AG08395 (cell line): Measurements from ENCODE around the gene HOXD1.

Experiments
- DNase-seq: peaks from one replicate; pipeline ENCODE4 v3.0.0; 2012; ENCODE audit warnings: mixed read lengths, low spot score

Gene HOXD1

DNA sequence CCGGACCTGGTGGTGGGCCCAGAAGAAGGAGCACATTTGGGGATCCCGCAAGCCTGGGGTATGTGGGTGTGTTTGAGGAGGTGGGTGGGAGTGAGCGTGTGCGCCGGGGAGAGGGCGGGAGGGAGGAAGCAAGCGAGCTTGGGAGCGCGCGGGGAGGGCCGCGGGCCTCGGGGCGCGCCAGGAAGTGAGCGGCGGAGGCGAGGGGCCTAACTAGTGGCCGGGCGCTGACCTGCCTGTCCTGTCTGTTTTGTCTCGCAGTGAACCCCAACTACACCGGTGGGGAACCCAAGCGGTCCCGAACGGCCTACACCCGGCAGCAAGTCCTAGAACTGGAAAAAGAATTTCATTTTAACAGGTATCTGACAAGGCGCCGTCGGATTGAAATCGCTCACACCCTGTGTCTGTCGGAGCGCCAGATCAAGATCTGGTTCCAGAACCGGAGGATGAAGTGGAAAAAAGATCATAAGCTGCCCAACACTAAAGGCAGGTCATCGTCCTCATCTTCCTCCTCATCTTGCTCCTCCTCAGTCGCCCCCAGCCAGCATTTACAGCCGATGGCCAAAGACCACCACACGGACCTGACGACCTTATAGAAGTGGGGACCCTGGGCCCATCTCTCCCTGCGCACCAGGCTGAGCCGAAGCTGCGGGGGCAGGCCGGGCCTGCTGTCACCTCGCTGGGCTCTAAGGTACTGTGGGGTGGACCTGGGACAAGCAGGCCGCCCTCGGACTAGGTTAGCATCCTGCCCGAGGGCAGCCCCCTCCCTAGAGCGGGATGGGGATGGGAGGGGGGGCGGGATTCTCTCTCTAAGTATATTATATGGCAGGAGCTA lies 35.9 kb upstream of the HOXD1 start:
- no peak for DNase-seq

DNA sequence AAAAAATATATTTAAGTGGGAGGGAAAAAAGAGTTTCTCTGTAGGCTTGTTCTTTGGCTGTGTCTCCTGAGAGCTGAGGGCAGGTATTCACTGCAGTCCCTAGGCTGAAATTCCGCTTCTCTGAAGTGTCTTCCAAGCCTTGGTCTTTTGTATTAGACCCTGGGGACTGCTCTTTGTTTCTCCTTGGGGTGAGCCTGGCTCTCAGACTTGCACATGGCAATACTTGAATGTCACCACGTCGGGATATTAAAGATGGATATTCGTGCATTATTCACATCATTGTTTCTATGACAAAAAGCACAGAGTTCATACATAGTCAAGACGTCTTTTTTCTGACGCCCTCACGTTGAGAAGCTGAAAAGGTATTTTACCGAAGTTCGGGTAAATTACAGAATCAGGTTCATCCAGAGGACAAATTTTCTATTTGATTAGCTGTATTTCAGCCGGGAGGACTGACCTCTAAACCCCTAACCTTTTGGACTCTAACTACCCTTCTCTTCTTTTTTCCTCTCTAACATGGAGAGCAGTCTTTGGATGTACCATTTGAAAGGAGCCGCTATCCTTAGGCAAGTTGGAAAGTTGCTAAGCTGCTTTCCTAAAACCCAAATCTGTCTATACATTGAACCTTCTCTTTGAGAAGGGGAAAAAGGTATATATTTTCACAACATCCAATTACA lies 33.8 kb upstream of the HOXD1 start:
- DNase-seq: no peak

DNA sequence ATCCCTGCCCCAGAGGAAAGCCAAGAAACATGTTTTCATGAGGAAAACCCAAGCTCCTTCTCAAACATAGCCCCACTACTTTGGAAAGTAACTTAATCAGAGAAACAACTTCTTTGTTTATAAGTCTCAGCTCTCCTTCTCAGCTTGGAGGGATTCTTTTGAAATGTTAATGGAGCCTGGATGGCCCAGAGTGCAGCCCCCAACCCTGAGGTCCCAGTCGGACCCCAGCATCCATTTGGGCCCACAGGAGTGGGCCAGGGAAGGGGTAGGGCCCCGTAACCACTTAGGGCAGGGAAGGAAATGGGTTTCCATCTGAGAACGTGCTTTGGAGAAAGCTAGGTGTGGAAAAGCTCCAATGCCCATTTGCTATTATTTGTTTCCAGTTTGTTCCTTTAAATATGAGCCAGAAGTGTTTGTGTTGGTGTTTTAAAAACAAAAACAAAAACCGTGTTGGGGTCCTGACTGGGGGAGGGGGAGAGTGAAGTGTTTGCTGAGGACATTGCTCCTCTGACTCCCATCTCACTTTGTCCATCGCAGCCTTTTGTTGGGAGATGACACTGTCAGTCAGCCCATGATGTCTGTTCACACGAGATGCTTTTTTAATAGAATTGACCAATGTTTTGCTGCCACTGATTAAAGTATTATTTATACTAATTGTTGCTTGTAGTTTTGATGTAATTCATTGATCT lies 33.0 kb upstream of the HOXD1 start:
- DNase-seq: no peak

DNA sequence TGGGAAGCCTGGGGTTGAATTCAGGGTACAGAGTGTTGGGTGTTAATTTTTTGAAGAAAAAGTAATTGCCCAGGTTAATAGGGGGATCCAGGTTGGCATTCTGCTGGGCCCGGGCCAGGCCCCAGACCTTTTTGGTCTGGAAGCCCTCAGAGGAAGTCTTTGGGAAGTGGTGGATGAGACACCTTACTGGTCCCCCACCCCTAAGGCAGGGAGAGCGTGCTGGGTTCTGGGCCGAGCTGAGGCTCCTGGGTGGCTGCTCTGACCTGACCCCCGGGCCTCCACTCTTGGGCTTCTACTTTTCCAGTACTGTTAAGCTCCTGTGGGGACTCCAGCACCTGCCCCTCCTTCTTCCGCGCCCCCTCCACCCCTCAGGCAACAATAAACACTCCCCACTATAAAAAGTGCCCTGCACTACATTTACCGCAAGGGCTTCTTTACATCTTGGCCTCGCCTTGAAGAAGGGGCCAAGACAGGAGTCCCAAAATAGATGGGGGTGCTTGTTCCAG lies 32.1 kb upstream of the HOXD1 start:
- DNase-seq: no peak

DNA sequence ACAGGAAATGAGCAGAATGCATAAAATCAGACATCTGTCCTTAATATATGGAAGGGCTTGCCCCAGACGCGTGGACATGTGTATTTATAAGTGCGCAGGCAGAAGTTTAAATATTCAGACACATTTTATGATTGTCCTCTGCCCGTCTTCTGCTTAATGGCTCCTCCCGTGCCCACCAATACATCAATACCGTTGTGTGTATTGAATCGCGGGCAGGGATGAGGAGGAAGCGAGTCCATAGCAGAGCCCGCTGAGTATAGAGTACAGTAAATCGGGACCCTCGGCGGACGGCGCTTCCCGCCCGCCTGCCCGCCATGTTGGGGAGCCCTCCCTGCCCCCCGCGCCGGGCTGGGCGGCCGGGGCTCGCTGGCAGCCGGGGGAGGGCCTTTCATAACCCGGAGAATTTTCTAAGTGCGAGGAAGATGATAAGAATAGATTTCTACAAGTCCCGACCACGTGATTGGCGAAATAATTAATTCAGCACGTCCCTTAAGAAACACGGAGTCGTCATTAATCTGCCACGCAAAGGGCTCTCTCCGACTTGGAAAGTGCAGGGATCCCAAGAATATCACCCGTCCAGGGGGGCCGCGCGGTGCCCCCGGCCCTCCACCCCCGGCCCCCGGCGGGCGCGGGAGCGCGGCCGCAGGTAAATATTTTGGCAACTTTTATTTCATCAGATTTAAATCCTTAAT lies 31.5 kb upstream of the HOXD1 start, which contains the start of gene HOXD3:
Gene HOXD3, plus strand, starts transcription at position 501 of the 692 bp plus-strand sequence. CDS start 11,808 bp downstream, outside the sequence.
- DNase-seq: peak; percentile 24

DNA sequence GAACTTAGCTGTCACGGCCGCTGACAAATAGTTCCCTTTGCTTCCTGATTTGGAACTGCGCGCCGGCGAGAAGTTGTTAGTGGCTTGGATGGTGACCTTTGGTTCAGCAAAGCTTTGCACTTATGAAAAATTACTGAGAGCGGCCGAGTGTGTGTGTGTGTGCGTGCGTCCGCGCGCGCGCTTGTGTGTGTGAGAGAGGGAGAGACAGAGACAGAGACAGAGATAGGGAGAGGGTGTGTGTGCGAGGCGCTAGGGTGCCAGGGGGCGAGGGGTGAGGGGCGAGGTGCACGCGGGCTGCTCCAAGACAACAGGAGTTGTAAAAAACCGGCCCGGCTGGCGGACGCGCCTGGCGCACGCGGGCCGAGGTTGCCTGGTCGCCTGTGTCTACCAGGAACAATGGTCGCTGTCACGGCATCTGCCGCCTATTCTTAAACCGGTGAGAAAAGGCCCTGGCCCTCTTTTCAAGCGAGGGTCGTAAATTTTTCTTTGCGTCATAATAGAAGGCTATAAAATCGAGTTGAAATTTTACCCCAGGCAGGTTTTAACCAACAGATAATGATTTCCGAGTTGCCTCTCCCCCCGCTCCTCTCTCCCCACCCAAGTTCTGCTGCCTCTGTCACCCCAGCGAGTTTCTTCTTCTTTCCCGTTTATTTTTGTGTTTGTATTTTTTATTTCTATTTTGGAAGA lies 30.8 kb upstream of the HOXD1 start:
- peak; percentile 63 for DNase-seq

DNA sequence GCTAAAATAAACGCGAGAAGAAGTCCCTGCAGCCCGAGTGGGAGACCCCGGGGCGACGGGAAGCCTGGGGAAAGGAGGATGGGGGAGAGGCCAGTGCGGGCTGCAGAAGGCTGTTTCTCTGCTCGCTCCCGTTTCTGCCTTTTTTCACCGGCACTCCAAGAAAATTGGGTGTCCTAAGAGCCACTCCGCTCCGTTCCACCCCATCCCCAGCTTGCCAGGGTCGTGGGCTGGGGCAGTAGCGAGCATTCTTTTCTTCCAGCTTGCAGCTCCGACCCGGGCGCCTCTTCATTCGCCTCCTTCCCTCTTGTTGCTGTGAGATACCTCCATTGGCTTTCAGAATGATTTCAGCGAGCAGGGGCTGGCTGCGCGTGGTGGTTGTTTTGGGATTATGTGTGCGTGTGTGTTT lies 30.3 kb upstream of the HOXD1 start:
- peak; percentile 30 for DNase-seq

DNA sequence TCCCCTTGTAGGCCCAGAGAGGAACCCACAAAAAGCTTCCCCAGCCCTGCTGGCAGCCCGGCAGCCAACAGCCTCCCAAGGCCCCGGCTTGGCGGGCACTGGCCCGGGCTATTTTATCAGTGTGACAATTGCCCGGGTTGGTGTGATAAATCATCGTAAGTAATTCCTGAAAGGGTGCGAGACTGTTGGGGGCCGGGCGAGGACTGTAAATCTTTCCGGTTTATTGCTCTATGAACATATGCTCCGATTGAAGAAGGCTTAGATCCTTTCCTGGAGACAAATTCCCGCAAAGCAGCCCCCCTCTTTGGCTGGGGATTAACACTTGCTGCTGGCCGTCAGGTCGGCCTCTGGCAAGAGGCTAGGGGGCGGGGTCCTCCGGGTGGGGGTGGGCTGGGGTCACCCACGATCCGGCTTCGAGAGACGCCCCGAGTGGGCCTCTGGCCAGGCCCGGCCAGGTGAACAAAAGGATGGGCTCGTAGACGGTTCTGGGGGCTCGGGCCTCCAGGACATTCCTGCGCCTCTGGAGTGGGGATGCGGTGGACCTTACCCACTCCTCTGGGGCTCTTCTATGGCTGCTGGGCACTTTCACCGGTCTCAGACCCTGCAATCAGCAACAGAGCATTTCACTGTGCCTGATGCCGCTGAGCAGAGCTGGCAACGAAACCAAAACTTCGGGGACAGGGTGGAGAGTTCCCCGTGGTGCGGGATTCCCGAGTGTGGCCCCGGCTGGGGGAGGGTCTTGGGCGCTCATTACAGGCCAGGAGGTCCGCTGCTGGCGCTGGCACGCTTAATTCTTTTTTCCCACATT lies 29.4 kb upstream of the HOXD1 start:
- DNase-seq: no peak

DNA sequence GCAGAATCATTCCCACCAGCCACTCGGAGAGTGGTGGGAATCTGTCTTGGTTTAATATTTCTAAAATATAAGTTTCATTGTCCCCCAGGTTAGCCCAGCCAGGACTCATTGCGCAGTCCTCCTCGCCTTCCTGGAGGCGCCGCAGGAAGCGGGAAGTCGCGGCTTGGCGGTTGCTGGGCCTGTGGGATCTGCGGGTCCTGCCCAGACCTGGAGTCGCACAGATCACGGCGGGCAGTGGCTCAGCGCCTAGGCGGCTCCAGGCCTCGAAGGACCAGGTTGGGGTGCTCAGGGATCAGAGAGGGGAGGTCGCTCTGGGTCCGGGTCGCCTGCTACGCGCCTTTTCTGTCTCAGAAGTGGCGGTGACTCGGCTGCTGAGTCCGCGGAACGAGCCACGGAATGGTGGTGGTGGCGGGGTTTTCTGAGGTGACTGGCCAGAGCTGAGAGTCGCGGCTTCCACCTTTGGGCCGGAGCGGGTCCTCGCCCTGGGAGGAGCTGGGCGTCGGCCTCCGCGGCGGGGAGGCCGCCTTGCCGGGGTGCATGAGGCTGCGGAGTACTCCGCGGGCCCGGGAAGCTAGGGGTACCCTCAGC lies 28.7 kb upstream of the HOXD1 start:
- no peak for DNase-seq

DNA sequence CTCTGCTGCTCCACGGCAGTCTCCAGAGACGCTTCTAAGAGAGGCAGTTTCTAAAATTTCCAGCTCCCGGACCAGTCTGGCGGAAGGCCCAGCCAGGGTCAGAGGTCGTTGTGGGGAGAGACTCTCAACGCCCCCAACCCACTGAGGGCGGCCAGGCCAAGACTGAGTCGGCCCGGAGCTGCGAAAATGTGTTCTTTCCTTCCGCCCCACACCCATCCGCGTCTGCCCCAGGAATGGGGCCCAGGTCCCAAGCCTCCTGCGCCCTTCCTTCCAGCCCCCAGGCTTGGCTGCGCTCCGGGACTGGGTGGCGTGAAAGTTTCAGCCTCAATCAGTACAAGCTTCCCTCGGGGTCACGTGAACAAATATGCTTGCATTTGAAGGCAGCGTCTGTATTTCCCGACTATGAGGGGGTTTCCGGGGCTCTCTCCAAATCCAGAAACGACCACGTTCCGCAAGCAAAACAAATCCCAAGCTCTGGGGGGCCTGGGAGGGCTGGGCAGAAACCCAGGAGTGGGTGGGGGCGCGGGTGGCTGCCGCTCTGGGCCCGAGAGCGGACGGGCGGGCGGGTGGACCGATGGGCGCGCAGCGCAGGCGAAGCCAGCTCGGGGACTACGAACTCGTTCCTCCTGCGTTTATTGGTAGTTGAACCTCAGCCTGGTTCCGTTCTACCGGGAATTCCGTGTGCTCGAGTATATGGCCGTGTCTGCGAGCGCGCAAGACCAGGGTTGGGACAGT lies 28.1 kb upstream of the HOXD1 start:
- no peak for DNase-seq

DNA sequence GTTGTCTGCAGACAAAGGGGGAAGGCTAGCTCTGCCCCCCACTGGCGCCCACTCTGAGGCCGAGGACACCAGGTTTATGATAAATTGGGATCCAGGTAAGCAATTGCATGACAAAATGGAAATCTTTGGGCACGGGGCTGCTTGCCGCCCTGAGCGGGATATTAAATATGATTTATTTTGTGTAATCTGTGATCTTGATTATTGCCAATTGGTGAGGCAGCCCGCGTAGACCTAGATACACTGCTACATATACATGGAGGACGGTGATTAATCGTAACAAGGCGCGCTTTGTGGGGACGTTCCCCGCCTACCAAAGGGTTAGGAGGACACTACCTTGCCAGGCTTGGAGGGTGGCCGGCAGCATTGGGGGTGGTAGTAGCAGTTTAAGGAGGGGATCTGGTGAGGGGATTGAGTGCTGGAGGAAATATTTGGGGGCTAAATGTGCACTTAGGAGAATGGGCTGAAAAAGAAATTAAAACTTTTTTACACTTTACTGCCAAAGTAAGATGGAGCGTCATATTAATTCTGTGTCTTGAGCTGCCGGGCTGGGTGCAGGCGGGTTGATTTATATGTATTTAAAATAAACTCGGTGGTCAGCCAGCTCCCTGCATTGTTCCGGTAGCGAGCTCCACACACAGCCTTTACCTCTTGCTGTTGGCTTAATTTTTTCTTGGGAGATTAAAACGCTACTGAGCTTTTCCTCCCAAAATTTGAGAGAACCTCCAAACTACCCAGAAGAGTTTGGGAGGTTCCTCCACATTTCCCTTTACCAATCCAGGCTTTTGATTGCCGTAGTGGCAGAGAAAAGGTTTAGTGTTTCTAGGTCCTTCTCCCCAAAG lies 27.3 kb upstream of the HOXD1 start:
- DNase-seq: no peak

DNA sequence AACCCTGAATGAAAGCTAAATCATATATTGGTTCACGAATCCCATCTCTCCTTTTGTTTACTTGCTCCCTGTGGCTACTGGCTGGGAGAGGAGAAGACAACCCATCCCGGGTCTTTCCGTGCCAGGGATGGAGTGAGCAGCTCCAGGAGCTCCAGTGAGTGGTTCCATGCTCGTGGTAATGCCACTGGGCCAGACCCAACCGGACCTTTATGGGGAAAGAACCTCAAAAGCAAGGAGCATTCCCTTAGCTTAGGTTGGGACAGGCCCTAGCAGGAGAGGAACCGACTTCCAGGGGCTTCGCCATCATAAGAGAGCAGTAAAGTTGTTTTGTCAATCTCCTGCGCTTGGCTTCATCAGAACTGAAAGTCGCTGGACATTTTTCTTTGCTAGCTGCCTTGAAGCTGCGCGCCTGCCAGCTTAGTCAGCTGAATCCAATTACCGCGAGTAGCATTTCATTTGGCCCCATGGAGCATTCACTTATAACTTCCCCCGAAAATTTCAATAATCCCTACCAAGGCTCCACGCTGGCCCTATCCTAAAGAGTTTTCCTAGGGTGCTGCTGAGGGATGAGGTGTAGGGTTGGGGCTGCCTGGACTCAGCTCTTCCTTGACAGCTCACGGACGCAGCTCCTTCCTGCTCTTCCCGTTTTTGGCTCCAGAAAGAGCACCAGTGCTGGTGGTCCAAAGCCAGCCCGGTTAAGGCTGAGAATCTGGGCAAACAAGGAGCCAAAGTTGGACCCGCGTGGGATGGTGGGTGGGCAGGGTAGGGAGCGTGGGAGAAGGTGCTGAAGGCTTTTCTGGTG lies 26.4 kb upstream of the HOXD1 start:
- peak; percentile 71 for DNase-seq

DNA sequence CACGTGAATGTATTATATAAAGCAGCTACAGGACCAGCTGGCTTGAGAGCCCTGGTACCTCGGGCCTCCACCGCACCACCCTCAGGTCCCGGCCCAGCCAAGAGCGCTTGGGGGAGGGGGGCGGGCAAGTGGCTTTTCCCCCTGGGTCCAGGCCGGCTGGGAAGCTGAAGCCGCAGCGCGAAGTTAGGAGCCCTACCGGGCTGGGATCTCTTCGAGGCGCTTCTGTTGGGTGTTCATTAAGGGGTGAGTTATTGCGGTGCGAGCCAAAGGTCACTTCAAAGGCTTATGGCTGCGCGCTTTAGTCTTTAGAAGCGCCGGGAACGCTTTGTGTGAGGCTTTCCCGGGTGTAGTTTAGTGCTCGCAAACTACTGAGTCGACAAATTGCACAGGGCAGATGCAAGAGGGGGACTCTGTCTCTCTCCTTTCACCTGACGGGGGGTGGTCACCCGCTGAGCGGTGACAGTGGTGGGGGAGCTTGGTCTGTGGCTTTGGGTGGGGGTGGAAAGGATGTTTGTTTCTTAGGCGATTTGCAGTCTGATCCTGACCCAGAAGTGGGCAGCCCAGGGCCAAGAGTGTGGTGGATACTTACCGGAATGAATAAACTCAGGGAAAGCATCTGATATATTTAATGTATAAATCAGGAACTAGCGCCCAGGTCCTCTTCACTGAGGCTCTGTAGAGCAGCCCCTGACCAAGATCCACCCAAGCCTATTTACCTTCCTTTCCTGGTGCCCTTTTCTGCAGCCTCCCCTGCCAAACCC lies 25.4 kb upstream of the HOXD1 start:
- no peak for DNase-seq

DNA sequence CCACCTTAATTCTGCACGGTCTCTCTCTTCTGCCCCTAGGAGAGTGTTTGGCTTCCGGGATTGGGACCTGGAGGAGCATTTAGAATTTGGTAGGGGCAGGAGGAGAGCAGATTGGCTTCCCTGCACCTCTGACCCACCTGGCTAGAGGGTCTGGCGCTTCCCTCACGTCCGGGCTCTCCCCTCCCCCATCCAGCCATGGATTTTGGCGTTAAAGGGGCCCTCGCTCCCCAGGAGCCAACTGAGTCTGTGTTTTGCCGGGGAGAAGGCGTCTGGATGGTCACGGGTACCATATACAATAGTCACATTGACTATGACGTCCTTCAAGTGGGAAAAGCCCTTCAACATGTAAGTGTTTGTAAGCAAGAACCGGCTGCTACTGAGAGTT lies 24.8 kb upstream of the HOXD1 start:
- no peak for DNase-seq

DNA sequence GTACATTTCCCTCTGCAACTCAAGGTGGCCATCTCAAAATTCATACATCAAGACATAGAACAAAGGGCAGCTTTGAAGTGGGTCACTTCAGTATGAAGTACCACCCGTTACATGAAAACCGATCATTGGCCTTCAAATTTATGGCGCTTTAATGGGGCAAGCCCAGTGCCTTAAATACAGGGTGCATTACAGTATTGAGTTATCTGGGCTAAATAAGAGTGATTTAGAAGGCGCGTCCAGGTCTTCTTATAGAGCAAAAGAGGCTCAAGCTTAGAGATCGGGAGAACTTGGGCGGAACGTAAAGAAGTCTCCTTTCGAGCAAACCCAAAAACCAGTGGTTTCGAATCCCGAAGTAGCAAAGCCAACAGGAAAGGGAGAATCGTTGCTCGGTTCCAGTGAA lies 24.3 kb upstream of the HOXD1 start:
- DNase-seq: no peak

DNA sequence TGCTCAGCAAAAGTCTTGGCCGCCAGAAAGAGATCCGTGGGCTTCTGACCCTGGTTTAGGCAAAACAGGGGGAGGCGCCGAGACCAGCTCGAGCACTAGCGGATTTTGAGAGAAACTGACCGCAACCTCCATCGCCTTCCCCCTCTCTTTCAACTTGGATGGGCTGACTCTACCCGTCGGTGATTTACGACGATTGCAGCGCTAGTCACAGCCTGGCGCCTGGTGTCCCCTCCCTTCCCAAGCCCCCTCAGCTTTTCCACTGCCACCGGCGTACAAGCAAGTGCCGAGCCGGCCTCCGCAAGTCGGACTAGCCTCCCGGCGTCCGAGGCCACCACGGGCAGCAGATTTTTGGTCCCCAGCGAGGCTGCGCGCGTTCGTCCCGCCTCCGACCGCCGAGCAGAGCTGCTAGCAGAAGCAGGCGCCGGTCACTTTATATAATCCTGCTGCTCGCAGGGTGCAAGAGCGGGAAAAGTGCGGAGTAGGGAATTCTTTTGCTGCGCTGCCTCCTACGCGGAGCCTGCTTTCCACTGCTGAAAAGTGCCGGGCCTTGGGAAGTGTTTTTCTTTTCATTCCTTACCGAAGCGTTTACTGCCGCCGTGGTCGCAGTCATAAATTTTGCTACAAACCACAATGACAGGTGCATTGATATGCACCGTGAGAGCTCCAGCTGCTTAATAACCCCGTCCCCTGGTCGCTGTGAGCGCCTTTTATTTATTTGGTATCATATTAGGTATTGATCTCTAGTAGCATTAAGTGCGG lies 23.7 kb upstream of the HOXD1 start:
- DNase-seq: no peak
